B cell (primary cell): ENCODE results near the gene ATP6V1C2. TPM values are rescaled to one million over a fixed set of nuclear protein-coding genes. Genes with fewer than 3 reads are reported as not detected.
"Not testable (repeated sequence)": the region's sequence is repeated elsewhere in the genome, so short reads cannot be mapped to it uniquely, and the experiment has no call there.

Experiments used
- ATAC-seq: fragments of 200-7000 bp; cut with Tn5 transposase; one replicate; pipeline ENCODE4 v1.10.0; 2021; ENCODE audit warnings: low read depth, mild to moderate bottlenecking, moderate number of reproducible peaks, moderate library complexity
- CTCF ChIA-PET: fragments of 350-600 bp; sonication (Branson Sonifier 250); formaldehyde crosslinking; loops from one replicate; lab custom pipeline; 2021; ENCODE audit warnings: antibody characterized with exemption, inconsistent platforms; lab: Charles Lee
- POLR2A ChIA-PET: fragments of 350-600 bp; sonication (Branson Sonifier 250); formaldehyde crosslinking; loops from one replicate; lab custom pipeline; 2021; ENCODE audit warnings: antibody characterized with exemption; lab: Charles Lee
- DNase-seq: peaks from one replicate; pipeline ENCODE4 v3.0.0; 2013
- H2AFZ ChIP-seq: 2 replicates; pipeline ENCODE4 v1.6.1; 2012; ENCODE audit warnings: mild to moderate bottlenecking, low read depth, low read length; ENCODE audit not compliant: insufficient read depth, poor library complexity, severe bottlenecking
- H3K27ac ChIP-seq, 2 donors: 1 replicate in 1 of 2; 2 replicates in 1 of 2; pipeline ENCODE4 v1.5.1; 2012 to 2013; ENCODE audit warnings: low read length in 2 of 2, mild to moderate bottlenecking in 2 of 2, moderate library complexity in 1 of 2
- H3K27me3 ChIP-seq, 4 experiments: fragments of 200-600 bp in 1 of 4; sonication (generic) in 1 of 4; replicated peaks in 1 of 4; 1 replicate in 2 of 4; 2 replicates in 2 of 4; pipeline versions ENCODE4 v1.6.1 to v1.7.0; 2013 to 2016; ENCODE audit warnings: low read length in 3 of 4, mild to moderate bottlenecking in 2 of 4, mixed read lengths in 1 of 4, moderate library complexity in 1 of 4; ENCODE audit not compliant: insufficient read depth in 4 of 4, control insufficient read depth in 3 of 4; ENCODE audit errors: control extremely low read depth in 1 of 4
- H3K36me3 ChIP-seq, 2 experiments: replicated peaks in 1 of 2; 1 replicate in 1 of 2; 2 replicates in 1 of 2; pipeline versions ENCODE4 v1.6.1 to v1.7.1; 2013; ENCODE audit warnings: low read length in 1 of 2; ENCODE audit not compliant: insufficient read depth in 2 of 2, control insufficient read depth in 1 of 2; ENCODE audit errors: control extremely low read depth in 1 of 2, extremely low read depth in 1 of 2
- H3K4me1 ChIP-seq, 2 donors: fragments of 200-600 bp in 1 of 2; sonication (generic) in 1 of 2; 1 replicate in 1 of 2; 2 replicates in 1 of 2; pipeline versions ENCODE4 v1.5.1 to v1.6.1; 2013 to 2017; ENCODE audit warnings: low read length in 2 of 2; ENCODE audit not compliant: control insufficient read depth in 2 of 2, insufficient read depth in 2 of 2
- H3K4me2 ChIP-seq: replicated peaks from 2 replicates; pipeline ENCODE3; 2012; ENCODE audit warnings: mild to moderate bottlenecking, low read depth, low read length; ENCODE audit not compliant: poor library complexity, severe bottlenecking
- H3K4me3 ChIP-seq, 5 experiments: fragments of 200-600 bp in 1 of 5; sonication (generic) in 1 of 5; 1 replicate in 3 of 5; 2 replicates in 2 of 5; pipeline versions ENCODE4 v1.5.1 to v1.7.0; 2011 to 2016; ENCODE audit warnings: low read length in 4 of 5, mild to moderate bottlenecking in 4 of 5, low read depth in 2 of 5, control low read depth in 1 of 5, moderate library complexity in 1 of 5; ENCODE audit not compliant: insufficient read depth in 1 of 5; ENCODE audit errors: control extremely low read depth in 1 of 5, extremely low read depth in 1 of 5
- H3K79me2 ChIP-seq: fragments of 200-600 bp; sonication (generic); one replicate; pipeline ENCODE4 v1.6.0; 2016; ENCODE audit warnings: low read length; ENCODE audit not compliant: control insufficient read depth, insufficient read depth
- H3K9ac ChIP-seq: fragments of 200-600 bp; sonication (generic); 2 replicates; pipeline ENCODE4 v1.6.1; 2017; ENCODE audit warnings: mild to moderate bottlenecking, low read length, moderate library complexity
- H3K9me3 ChIP-seq, 3 donors: one replicate each; pipeline versions ENCODE4 v1.6.1 to v1.7.1; 2013; ENCODE audit warnings: low read length in 2 of 3; ENCODE audit not compliant: control insufficient read depth in 2 of 3, insufficient read depth in 1 of 3; ENCODE audit errors: control extremely low read depth in 1 of 3
- H4K20me1 ChIP-seq: 2 replicates; pipeline ENCODE4 v1.6.0; 2012; ENCODE audit warnings: mild to moderate bottlenecking, low read length; ENCODE audit not compliant: insufficient read depth, control insufficient read depth, poor library complexity, severe bottlenecking
- H3K27ac Mint-ChIP-seq: one replicate; pipeline ENCODE4 v1.8.0; 2021; ENCODE audit warnings: mixed read lengths
- H3K27me3 Mint-ChIP-seq: one replicate; pipeline ENCODE4 v1.8.0; 2021; ENCODE audit warnings: mixed read lengths
- H3K4me1 Mint-ChIP-seq: one replicate; pipeline ENCODE4 v1.8.0; 2021; ENCODE audit warnings: mixed read lengths
- H3K4me3 Mint-ChIP-seq: one replicate; pipeline ENCODE4 v1.8.0; 2021; ENCODE audit warnings: mixed read lengths
- H3K9me3 Mint-ChIP-seq: one replicate; pipeline ENCODE4 v1.8.0; 2022; ENCODE audit warnings: mixed read lengths; ENCODE audit not compliant: insufficient read depth
- EZH2 ChIP-seq: IDR thresholded peaks from 2 replicates; pipeline ENCODE4 v1.6.1; 2012; ENCODE audit warnings: borderline replicate concordance, low read depth, mild to moderate bottlenecking, moderate library complexity, low read length; ENCODE audit not compliant: insufficient read depth, poor library complexity, severe bottlenecking
- WGBS: methylation state at CpG from one replicate; pipeline ENCODE4 v1.1.5; 2013; ENCODE audit warnings: missing lambda C conversion rate; ENCODE audit not compliant: insufficient coverage; 5-methylcytosine and 5-hydroxymethylcytosine counted together
- intact Hi-C: fragments of 100-400 bp; cut with micrococcal nuclease; formaldehyde crosslinking; loops from one replicate; pipeline ENCODE4 v1.10.0; 2022
- polyA plus RNA-seq: library from polyadenylated mRNA; depleted of rRNA; stranded (reverse); fragments of >200 nt; gene quantifications from 2 replicates; pipeline ENCODE4 v1.2.3, GENCODE V29; 2012
- total RNA-seq, 2 donors: library from RNA; stranded (reverse); fragments of 120-200 nt in 1 of 2; gene quantifications; 1 replicate in 1 of 2; 2 replicates in 1 of 2; pipeline versions ENCODE4 v1.2.3 to v1.2.4, GENCODE V29; 2013 to 2022
- TF ChIP-seq, protein P1 (sequence below): fragments of 200-600 bp; IDR thresholded peaks from one replicate; pipeline ENCODE4 v1.8.0; 2022; ENCODE audit warnings: antibody characterized with exemption, mild to moderate bottlenecking

Gene ATP6V1C2
- total and polyA plus RNA-seq, 2 donors (not counting 1 experiment from before 2014, with no cell fraction given): 0.54 to 4.4 TPM

DNA sequence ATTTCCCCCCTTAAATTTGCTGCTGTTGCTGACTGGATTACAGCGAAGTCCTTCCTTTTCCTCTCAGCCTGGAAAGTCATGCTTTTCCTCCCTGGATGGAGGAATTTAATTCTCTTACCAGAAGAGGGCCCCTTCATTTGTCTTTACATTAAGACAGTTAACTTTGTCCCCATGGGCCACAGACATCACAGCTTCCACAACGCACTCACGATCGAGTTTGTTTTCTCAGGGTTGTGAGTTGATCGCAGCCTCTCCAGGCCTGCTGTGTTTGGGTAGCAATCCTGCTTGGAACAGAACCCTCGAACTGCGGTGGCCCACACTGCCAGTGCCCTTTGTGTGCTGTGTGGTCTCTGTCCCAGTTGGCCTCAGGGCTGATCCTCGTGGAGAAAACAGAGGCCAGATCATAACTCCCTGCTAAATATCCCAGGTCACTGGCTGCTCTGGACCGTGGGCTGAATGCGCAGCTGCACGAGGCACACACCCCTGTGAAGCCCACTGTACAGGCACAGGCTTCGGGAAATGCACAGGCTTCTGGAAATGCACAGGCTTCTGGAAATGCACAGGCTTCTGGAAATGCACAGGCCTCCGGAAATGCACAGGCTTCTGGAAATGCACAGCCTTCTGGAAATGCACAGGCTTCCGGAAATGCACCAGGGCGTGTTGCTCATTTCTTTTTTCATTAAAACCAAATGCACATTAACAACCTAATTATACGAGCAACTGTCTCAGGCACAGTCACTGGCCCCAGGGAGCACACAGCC is 93.3 kb downstream of the ATP6V1C2 start:
- Histone ChIP-seq H3K36me3 (no peaks in the 10 kb centered on the region), H4K20me1 (no peaks in the 10 kb centered on the region), H3K9me3 (no peaks in the 10 kb centered on the region), H2AFZ (no peak overlapping the region), H3K27ac (no peak overlapping the region), H3K4me1 (peaks cover 19 to 26% of the 10 kb centered on the region in 2 donors), H3K27me3 (peaks cover 0 to 3% (median 0%) of the 10 kb centered on the region in 4 experiments), H3K9ac (no peak overlapping the region), H3K4me3 (no peak overlapping the region), H3K4me2 (no peak overlapping the region), H3K79me2 (peaks cover 28% of the 10 kb centered on the region)
- no peak for ATAC-seq
- 93% methylated on average over 15 of the region's 16 CpGs for WGBS
- H3K4me1 Mint-ChIP-seq: peaks cover 24% of the 10 kb centered on the region
- intact Hi-C loops: loop anchor here (5.0 to 10.0 kb wide), 4 partner anchors 533 to 1903 kb away; partner anchors contain the start of genes CPSF3, E2F6, ITGB1BP1 and TRIB2
- peaks cover 5% of the 10 kb centered on the region for H3K27me3 Mint-ChIP-seq
- peak overlapping the region; percentile 50 for H3K4me3 Mint-ChIP-seq
- TF ChIP-seq, protein P1, sequence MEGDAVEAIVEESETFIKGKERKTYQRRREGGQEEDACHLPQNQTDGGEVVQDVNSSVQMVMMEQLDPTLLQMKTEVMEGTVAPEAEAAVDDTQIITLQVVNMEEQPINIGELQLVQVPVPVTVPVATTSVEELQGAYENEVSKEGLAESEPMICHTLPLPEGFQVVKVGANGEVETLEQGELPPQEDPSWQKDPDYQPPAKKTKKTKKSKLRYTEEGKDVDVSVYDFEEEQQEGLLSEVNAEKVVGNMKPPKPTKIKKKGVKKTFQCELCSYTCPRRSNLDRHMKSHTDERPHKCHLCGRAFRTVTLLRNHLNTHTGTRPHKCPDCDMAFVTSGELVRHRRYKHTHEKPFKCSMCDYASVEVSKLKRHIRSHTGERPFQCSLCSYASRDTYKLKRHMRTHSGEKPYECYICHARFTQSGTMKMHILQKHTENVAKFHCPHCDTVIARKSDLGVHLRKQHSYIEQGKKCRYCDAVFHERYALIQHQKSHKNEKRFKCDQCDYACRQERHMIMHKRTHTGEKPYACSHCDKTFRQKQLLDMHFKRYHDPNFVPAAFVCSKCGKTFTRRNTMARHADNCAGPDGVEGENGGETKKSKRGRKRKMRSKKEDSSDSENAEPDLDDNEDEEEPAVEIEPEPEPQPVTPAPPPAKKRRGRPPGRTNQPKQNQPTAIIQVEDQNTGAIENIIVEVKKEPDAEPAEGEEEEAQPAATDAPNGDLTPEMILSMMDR: no peak
- no peak for TF ChIP-seq EZH2
- no peaks in the 10 kb centered on the region for H3K9me3 Mint-ChIP-seq
- no peak overlapping the region for H3K27ac Mint-ChIP-seq
- CTCF ChIA-PET: no interaction called here
- no peak for DNase-seq
- POLR2A ChIA-PET: no interaction called here

- Mint-ChIP-seq H3K27ac (no peak overlapping the region), H3K9me3 (no peaks in the 10 kb centered on the region), H3K4me1 (peaks cover 3% of the 10 kb centered on the region), H3K27me3 (peaks cover 13% of the 10 kb centered on the region), H3K4me3 (no peak overlapping the region)
- Histone ChIP-seq H3K9me3 (no peaks in the 10 kb centered on the region), H3K79me2 (peaks cover 1% of the 10 kb centered on the region), H3K9ac (no peak overlapping the region), H4K20me1 (no peaks in the 10 kb centered on the region), H3K27me3 (peaks cover 0 to 8% (median 3%) of the 10 kb centered on the region in 4 experiments), H3K4me2 (no peak overlapping the region), H3K36me3 (no peaks in the 10 kb centered on the region), H2AFZ (no peak overlapping the region), H3K4me3 (no peak overlapping the region), H3K4me1 (peaks cover 0 to 6% of the 10 kb centered on the region in 2 donors), H3K27ac (no peak overlapping the region)
- intact Hi-C loops: loop anchor here (10.0 kb wide), 1 partner anchor 647 kb away; the partner anchor contains the start of gene E2F6
- TF ChIP-seq EZH2: no peak
- TF ChIP-seq, protein P1: no peak
- ChIA-PET POLR2A (no interaction called here), CTCF (interaction anchor here (0.6 to 2.3 kb wide), 2 partner anchors 14 to 36 kb away, joined by 3 to 10 read pairs; no protein-coding TSS in a partner anchor)
- no peak for ATAC-seq
- no peak for DNase-seq
- WGBS: 90% methylated on average over 2 of the region's 5 CpGs
These were observed 96.0 kb downstream of the ATP6V1C2 start for GRCh38 chr2:10817413-10817812.

DNA sequence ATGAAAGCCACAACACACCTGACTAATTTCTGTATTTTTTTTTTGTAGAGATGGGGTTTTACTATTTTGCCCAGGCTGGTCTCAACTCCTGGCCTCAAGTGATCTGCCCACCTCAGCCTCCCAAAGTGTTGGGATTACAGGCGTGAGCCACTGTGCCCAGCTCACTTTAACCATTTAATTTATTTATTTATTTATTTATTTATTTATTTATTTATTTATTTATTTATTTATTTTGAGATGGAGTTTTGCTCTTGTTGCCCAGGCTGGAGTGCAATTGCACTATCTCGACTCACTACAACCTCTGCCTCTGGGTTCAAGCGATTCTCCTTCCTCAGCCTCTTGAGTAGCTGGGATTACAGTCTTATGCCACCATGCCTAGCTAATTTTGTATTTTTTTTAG is 96.9 kb downstream of the ATP6V1C2 start:
- H3K4me1 Mint-ChIP-seq, H3K4me3 Mint-ChIP-seq, H3K27ac Mint-ChIP-seq, H4K20me1 ChIP-seq, H3K9me3 Mint-ChIP-seq, H2AFZ ChIP-seq, ATAC-seq, H3K9me3 ChIP-seq, H3K36me3 ChIP-seq, POLR2A ChIA-PET, H3K4me3 ChIP-seq, H3K27ac ChIP-seq, H3K4me1 ChIP-seq, H3K4me2 ChIP-seq, DNase-seq, H3K79me2 ChIP-seq, H3K9ac ChIP-seq: not testable (repeated sequence)
- CTCF ChIA-PET: interaction anchor here (0.6 to 2.3 kb wide), 2 partner anchors 13 to 35 kb away, joined by 3 to 10 read pairs; no protein-coding TSS in a partner anchor
- intact Hi-C loops: loop anchor here (10.0 kb wide), 1 partner anchor 646 kb away; the partner anchor contains the start of gene E2F6
- H3K27me3 ChIP-seq: peaks cover 0 to 12% (median 5%) of the 10 kb centered on the region in 4 experiments
- H3K27me3 Mint-ChIP-seq: peaks cover 13% of the 10 kb centered on the region
- no CpG with 5 or more reads among the region's 3 CpGs for WGBS
